ENCODE data around the gene GRN.
"Not testable (repeated sequence)": the region's sequence is repeated elsewhere in the genome, so short reads cannot be mapped to it uniquely, and the experiment has no call there.

The GRN gene

GRCh38 chr17:44363613-44364159, 18.6 kb downstream of the GRN start, which contains the start of gene FAM171A2:
Gene FAM171A2, minus strand, starts transcription at chr17:44363853. Its CDS starts 139 bp downstream, at chr17:44363714.
- DNase-seq (ENCODE audit: extremely low spot score) = peak; percentile 91
- ChIA-PET POLR2A (interaction anchor here (0.9 to 3.2 kb wide), 4 partner anchors 12 to 160 kb away, joined by 3 to 12 read pairs (median 4); partner anchors contain the start of genes GRN and UBTF), CTCF (interaction anchor here (0.6 to 1.2 kb wide), 12 partner anchors 11 to 179 kb away, joined by 3 to 5 read pairs (median 4); partner anchors contain the start of gene SLC25A39)
- TF ChIP-seq LEF1 (IDR thresholded peaks at IDR 0.05; ENCODE audit: borderline replicate concordance) = 0 out of 2 replicates have a peak, but pooled peaks have one; percentile 48
- TF ChIP-seq ZNF384 (IDR thresholded peaks at IDR 0.05) = no peak

GRCh38 chr17:44365051-44365450, 19.9 kb downstream of the GRN start:
- CTCF ChIA-PET; DNase-seq (ENCODE audit: extremely low spot score); POLR2A ChIA-PET: not testable (repeated sequence)

DNA sequence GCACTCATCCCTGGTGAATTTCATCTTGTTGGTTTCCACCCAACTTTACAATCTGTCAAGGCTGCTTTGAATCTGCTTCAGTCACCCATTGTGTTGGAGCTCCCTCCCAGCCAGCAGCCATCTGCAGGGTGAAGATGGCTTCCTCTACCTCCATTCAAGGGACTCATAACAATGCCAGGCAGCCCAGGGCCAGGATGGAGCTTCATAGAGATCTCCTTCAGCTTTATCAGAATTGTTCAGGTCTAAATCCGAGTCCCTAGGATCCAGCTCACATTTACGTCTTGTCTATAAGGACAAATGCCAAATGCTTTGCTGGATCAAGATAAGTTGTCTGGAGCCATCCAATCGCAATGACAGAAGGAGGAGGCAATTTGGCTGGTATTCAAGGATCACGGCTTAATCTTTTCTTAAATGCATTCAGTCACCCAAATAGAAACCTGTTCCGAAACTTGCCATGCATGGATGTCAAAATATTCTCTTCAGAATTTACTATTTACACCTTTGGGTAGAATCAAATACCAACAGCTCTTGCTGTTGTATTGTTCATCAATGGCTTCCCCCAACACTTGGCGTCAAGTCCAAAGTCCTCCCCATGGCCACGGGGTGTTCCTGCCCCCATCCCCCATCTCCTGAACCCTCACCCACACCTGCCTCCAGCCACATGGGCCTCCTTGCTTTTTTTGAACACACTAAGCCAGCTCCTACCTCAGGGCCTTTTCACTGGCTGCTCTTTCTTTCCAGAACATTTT, 22.3 kb downstream of the GRN start:
- no peak for TF ChIP-seq SUZ12 (IDR thresholded peaks at IDR 0.05)
- TF ChIP-seq, protein P1, sequence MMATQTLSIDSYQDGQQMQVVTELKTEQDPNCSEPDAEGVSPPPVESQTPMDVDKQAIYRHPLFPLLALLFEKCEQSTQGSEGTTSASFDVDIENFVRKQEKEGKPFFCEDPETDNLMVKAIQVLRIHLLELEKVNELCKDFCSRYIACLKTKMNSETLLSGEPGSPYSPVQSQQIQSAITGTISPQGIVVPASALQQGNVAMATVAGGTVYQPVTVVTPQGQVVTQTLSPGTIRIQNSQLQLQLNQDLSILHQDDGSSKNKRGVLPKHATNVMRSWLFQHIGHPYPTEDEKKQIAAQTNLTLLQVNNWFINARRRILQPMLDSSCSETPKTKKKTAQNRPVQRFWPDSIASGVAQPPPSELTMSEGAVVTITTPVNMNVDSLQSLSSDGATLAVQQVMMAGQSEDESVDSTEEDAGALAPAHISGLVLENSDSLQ (IDR thresholded peaks at IDR 0.05) = no peak
- TF ChIP-seq LEF1 (IDR thresholded peaks at IDR 0.05; ENCODE audit: borderline replicate concordance) = no peak
- no peak for TF ChIP-seq BHLHE40 (IDR thresholded peaks at IDR 0.05; ENCODE audit: borderline replicate concordance)
- no peak for TF ChIP-seq CTBP1 (IDR thresholded peaks at IDR 0.05; ENCODE audit: borderline replicate concordance)
- no peak for TF ChIP-seq SP1 (IDR thresholded peaks at IDR 0.05)
- TF ChIP-seq HDGF (IDR thresholded peaks at IDR 0.05; ENCODE audit: borderline replicate concordance) = no peak
- no peak for TF ChIP-seq ZNF384 (IDR thresholded peaks at IDR 0.05)
- TF ChIP-seq FOXM1 (IDR thresholded peaks at IDR 0.05; ENCODE audit: borderline replicate concordance) = no peak
- no peak for TF ChIP-seq ARNT (IDR thresholded peaks at IDR 0.05)
- no peak for TF ChIP-seq TARDBP (IDR thresholded peaks at IDR 0.05)
- no peak for TF ChIP-seq FOXK2 (IDR thresholded peaks at IDR 0.05)
- TF ChIP-seq NFRKB (IDR thresholded peaks at IDR 0.05) = no peak
- no peak for TF ChIP-seq FOXA1 (IDR thresholded peaks at IDR 0.05)
- TF ChIP-seq L3MBTL2 (conservative IDR thresholded peaks at IDR 0.05) = no peak
- TF ChIP-seq ELF4 (IDR thresholded peaks at IDR 0.05) = no peak
- no peak for DNase-seq (ENCODE audit: extremely low spot score)
- CTCF ChIA-PET = interaction anchor here (1.0 to 1.7 kb wide), 2 partner anchors 9 to 156 kb away, joined by 3 to 4 read pairs; no protein-coding TSS in a partner anchor

GRCh38 chr17:44368391-44369243, 23.5 kb downstream of the GRN start:
- CTCF ChIA-PET = interaction anchor here (0.7 kb wide), 1 partner anchor 30 kb away, joined by 3 read pairs; no protein-coding TSS in a partner anchor

More for the DNA sequence above, 22.3 kb downstream of the GRN start:
- POLR2A ChIA-PET = interaction anchor here (0.6 to 0.8 kb wide), 2 partner anchors 9 to 94 kb away, joined by 3 to 4 read pairs; no protein-coding TSS in a partner anchor

DNA sequence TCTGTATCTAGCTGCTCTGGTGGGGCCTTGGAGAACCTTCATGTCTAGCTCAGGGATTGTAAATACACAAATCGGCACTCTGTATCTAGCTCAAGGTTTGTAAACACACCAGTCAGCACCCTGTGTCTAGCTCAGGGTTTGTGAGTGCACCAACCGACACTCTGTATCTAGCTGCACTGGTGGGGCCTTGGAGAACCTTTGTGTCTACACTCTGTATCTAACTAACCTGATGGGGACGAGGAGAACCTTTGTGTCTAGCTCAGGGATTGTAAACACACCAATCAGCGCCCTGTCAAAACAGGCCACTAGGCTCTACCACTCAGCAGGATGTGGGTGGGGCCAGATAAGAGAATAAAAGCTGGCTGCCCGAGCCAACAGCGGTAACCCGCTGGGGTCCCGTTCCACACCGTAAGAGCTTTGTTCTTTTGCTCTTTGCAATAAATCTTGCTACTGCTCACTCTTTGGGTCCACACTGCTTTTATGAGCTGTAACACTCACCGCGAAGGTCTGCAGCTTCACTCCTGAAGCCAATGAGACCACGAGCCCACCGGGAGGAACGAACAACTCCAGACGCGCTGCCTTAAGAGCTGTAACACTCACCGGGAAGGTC, 24.4 kb downstream of the GRN start:
- TF ChIP-seq, protein P1 (IDR thresholded peaks at IDR 0.05) = peak; percentile 64
- CTCF ChIA-PET = interaction anchor here (0.7 to 1.4 kb wide), 3 partner anchors 7 to 30 kb away, joined by 3 to 4 read pairs (median 4); no protein-coding TSS in a partner anchor
- POLR2A ChIA-PET = interaction anchor here (1.0 to 2.0 kb wide), 5 partner anchors 13 to 142 kb away, joined by 3 to 5 read pairs (median 3); partner anchors contain the start of gene GPATCH8
- DNase-seq (ENCODE audit: extremely low spot score) = not testable (repeated sequence)

More at GRCh38 chr17:44368391-44369243, 23.5 kb downstream of the GRN start:
- POLR2A ChIA-PET = interaction anchor here (1.0 to 2.0 kb wide), 4 partner anchors 16 to 143 kb away, joined by 3 to 5 read pairs (median 3); partner anchors contain the start of gene GPATCH8
- DNase-seq (ENCODE audit: extremely low spot score) = not testable (repeated sequence)

DNA sequence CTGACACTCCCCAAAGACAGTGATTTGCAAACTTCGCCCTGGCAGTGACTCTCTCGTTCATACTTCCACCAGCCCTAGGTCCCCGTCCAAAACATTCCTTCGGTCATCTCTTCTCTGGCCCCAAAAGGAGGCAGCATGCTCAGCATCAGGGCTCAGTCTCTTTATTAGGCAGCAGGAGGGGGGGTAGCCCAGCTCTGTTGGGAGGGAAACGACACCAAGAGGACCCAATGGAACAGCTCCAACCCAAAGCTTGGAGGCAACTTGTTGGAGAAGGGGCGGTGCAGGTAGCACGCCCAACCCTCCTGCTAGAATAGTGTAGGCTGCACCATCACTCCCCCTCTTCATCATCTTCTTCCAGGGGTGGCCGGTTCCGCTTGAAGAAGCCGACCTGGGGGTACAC, 26.9 kb downstream of the GRN start:
- CTCF ChIA-PET = interaction anchor here (0.6 kb wide), 1 partner anchor 434 kb away, joined by 5 read pairs; no protein-coding TSS in a partner anchor
- POLR2A ChIA-PET = interaction anchor here (0.7 to 0.8 kb wide), 2 partner anchors 9 to 13 kb away, joined by 3 read pairs; no protein-coding TSS in a partner anchor

More for the DNA sequence above, 26.9 kb downstream of the GRN start:
- no peak for DNase-seq (ENCODE audit: extremely low spot score)
- TF ChIP-seq ELF4 (IDR thresholded peaks at IDR 0.05) = no peak
- no peak for TF ChIP-seq L3MBTL2 (conservative IDR thresholded peaks at IDR 0.05)
- TF ChIP-seq, protein P1 (IDR thresholded peaks at IDR 0.05) = no peak
- TF ChIP-seq FOXA1 (IDR thresholded peaks at IDR 0.05) = no peak
- TF ChIP-seq LEF1 (IDR thresholded peaks at IDR 0.05; ENCODE audit: borderline replicate concordance) = no peak
- TF ChIP-seq FOXK2 (IDR thresholded peaks at IDR 0.05) = no peak
- no peak for TF ChIP-seq CTBP1 (IDR thresholded peaks at IDR 0.05; ENCODE audit: borderline replicate concordance)
- TF ChIP-seq SUZ12 (IDR thresholded peaks at IDR 0.05) = no peak
- TF ChIP-seq HDGF (IDR thresholded peaks at IDR 0.05; ENCODE audit: borderline replicate concordance) = no peak
- no peak for TF ChIP-seq SP1 (IDR thresholded peaks at IDR 0.05)
- TF ChIP-seq FOXM1 (IDR thresholded peaks at IDR 0.05; ENCODE audit: borderline replicate concordance) = no peak
- TF ChIP-seq ZNF384 (IDR thresholded peaks at IDR 0.05) = no peak
- no peak for TF ChIP-seq TARDBP (IDR thresholded peaks at IDR 0.05)
- TF ChIP-seq ARNT (IDR thresholded peaks at IDR 0.05) = no peak
- no peak for TF ChIP-seq NFRKB (IDR thresholded peaks at IDR 0.05)
- TF ChIP-seq BHLHE40 (IDR thresholded peaks at IDR 0.05; ENCODE audit: borderline replicate concordance) = no peak

All from HEK293T (cell line).